ENCODE results near the gene NPY1R.

Gene NPY1R

GRCh38 chr4:163309466-163309865 is 22.9 kb downstream of the NPY1R start:
- Histone ChIP-seq H3K27me3 (ENCODE audit: insufficient read depth, poor library complexity, severe bottlenecking) (no peaks in the 10 kb centered on the region), H3K27ac (replicated peaks) (no peak overlapping the region), H3K4me3 (replicated peaks; ENCODE audit: insufficient read depth, low read length) (no peak overlapping the region)
- DNase-seq (ENCODE audit: low read depth in 1 of 2, low spot score in 1 of 2), result no peak
- TF ChIP-seq SPI1 (IDR thresholded peaks at IDR 0.05; ENCODE audit: borderline replicate concordance, low read depth) (no peak), REST (IDR thresholded peaks at IDR 0.05; ENCODE audit: insufficient replicate concordance, low read depth) (no peak), POLR2AphosphoS5 (IDR thresholded peaks at IDR 0.05; ENCODE audit: low read depth) (no peak), GABPA (IDR thresholded peaks at IDR 0.05; ENCODE audit: low read depth) (no peak), CTCF (IDR thresholded peaks at IDR 0.05; ENCODE audit: insufficient read depth, low read length) (no peak)

DNA sequence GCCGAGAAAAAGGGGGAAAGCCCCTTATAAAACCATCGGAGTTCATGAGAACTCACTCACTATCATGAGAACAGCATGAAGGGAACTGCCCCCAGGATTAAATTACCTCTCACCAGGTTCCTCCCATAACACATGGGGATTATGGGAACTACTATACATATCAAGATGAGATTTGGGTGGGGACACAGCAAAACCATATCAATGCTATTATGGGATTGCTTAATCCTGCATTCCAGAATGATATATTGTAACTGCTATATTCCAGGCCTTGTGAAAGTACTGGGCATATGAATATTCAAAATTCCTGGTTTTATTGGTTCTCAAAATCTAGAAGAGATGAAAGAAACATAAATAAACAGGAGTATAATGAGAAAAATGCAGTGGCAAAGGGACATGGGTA is 29.3 kb downstream of the NPY1R start:
- Histone ChIP-seq H3K4me3 (replicated peaks; ENCODE audit: insufficient read depth, low read length) (no peak overlapping the region), H3K27me3 (ENCODE audit: insufficient read depth, poor library complexity, severe bottlenecking) (no peaks in the 10 kb centered on the region), H3K27ac (replicated peaks) (no peak overlapping the region)
- no peak for DNase-seq (ENCODE audit: low read depth in 1 of 2, low spot score in 1 of 2)
- TF ChIP-seq REST (IDR thresholded peaks at IDR 0.05; ENCODE audit: insufficient replicate concordance, low read depth) (no peak), SPI1 (IDR thresholded peaks at IDR 0.05; ENCODE audit: borderline replicate concordance, low read depth) (no peak), GABPA (IDR thresholded peaks at IDR 0.05; ENCODE audit: low read depth) (no peak)

- H3K27me3 ChIP-seq (ENCODE audit: insufficient read depth, poor library complexity, severe bottlenecking), result no peaks in the 10 kb centered on the region
- TF ChIP-seq POLR2AphosphoS5 (IDR thresholded peaks at IDR 0.05; ENCODE audit: low read depth) (no peak), REST (IDR thresholded peaks at IDR 0.05; ENCODE audit: insufficient replicate concordance, low read depth) (no peak), CTCF (IDR thresholded peaks at IDR 0.05; ENCODE audit: insufficient read depth, low read length) (no peak), GABPA (IDR thresholded peaks at IDR 0.05; ENCODE audit: low read depth) (no peak), SPI1 (IDR thresholded peaks at IDR 0.05; ENCODE audit: borderline replicate concordance, low read depth) (no peak)
- no peak for DNase-seq (ENCODE audit: low read depth in 1 of 2, low spot score in 1 of 2)
- no peak overlapping the region for H3K27ac ChIP-seq (replicated peaks)
- no peak overlapping the region for H3K4me3 ChIP-seq (replicated peaks; ENCODE audit: insufficient read depth, low read length)
Observed at GRCh38 chr4:163300445-163300844, 32.0 kb downstream of the NPY1R start.

DNA sequence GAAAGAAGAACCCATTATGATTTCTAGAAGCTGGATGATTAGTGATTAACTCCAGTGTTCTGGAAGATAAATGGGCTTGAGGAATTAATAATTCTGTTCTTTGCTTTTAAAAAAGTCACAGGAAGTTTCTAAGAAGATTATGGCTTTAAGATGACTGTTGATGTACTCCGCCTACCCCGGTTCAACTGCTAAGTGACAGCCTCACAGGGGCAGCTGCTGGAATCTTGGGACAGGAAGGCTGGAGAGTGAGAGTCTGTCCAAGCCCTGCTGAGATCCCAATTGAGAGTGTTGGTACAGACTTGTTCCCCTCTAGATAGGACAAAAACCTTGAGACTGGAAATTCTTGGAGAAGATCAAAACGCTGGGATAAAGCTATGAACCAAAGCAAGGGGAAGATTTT is 37.3 kb downstream of the NPY1R start:
- no peak for DNase-seq (ENCODE audit: low read depth in 1 of 2, low spot score in 1 of 2)
- H3K4me3 ChIP-seq (replicated peaks; ENCODE audit: insufficient read depth, low read length), result no peak overlapping the region
- no peaks in the 10 kb centered on the region for H3K27me3 ChIP-seq (ENCODE audit: insufficient read depth, poor library complexity, severe bottlenecking)
- TF ChIP-seq SPI1 (IDR thresholded peaks at IDR 0.05; ENCODE audit: borderline replicate concordance, low read depth) (no peak), REST (IDR thresholded peaks at IDR 0.05; ENCODE audit: insufficient replicate concordance, low read depth) (no peak), CTCF (IDR thresholded peaks at IDR 0.05; ENCODE audit: insufficient read depth, low read length) (no peak), POLR2AphosphoS5 (IDR thresholded peaks at IDR 0.05; ENCODE audit: low read depth) (no peak), GABPA (IDR thresholded peaks at IDR 0.05; ENCODE audit: low read depth) (no peak)
- H3K27ac ChIP-seq (replicated peaks), result no peak overlapping the region
